ENCODE results near the gene AZIN2.

The AZIN2 gene

GRCh38 chr1:33151116-33151515 is 70.2 kb downstream of the AZIN2 start:
- peaks cover 7% of the 10 kb centered on the region for H3K4me1 ChIP-seq (ENCODE audit: control insufficient read depth, insufficient read depth, low read length)
- H3K4me3 ChIP-seq (ENCODE audit: low read length in 2 of 2): no peak overlapping the region
- no peaks in the 10 kb centered on the region for H3K9me3 ChIP-seq (ENCODE audit: control insufficient read depth in 2 of 2, low read length in 2 of 2)
- H3K27ac ChIP-seq (ENCODE audit: low read length): no peak overlapping the region
- peaks cover 9 to 11% of the 10 kb centered on the region in 2 donors for H3K36me3 ChIP-seq (ENCODE audit: control insufficient read depth in 2 of 2, insufficient read depth in 2 of 2, low read length in 2 of 2)
- no peaks in the 10 kb centered on the region for H3K27me3 ChIP-seq (ENCODE audit: control insufficient read depth in 1 of 2, insufficient read depth in 2 of 2, low read length in 2 of 2)
- H3K9ac ChIP-seq (ENCODE audit: low read length in 2 of 2): no peak overlapping the region

- no peaks in the 10 kb centered on the region for H3K27me3 ChIP-seq (ENCODE audit: control insufficient read depth in 1 of 2, insufficient read depth in 2 of 2, low read length in 2 of 2)
- H3K9ac ChIP-seq (ENCODE audit: low read length in 2 of 2): no peak overlapping the region
- H3K4me3 ChIP-seq (ENCODE audit: low read length in 2 of 2): no peak overlapping the region
- H3K36me3 ChIP-seq (ENCODE audit: control insufficient read depth in 2 of 2, insufficient read depth in 2 of 2, low read length in 2 of 2): peaks cover under 1 to 6% of the 10 kb centered on the region in 2 donors
- no peaks in the 10 kb centered on the region for H3K9me3 ChIP-seq (ENCODE audit: control insufficient read depth in 2 of 2, low read length in 2 of 2)
- no peak overlapping the region for H3K27ac ChIP-seq (ENCODE audit: low read length)
- peaks cover 10% of the 10 kb centered on the region for H3K4me1 ChIP-seq (ENCODE audit: control insufficient read depth, insufficient read depth, low read length)
These were observed 71.9 kb downstream of the AZIN2 start for GRCh38 chr1:33152685-33153432.

- no peak overlapping the region for H3K4me3 ChIP-seq (ENCODE audit: low read length in 2 of 2)
- H3K9me3 ChIP-seq (ENCODE audit: control insufficient read depth in 2 of 2, low read length in 2 of 2): no peaks in the 10 kb centered on the region
- H3K27ac ChIP-seq (ENCODE audit: low read length): no peak overlapping the region
- H3K4me1 ChIP-seq (ENCODE audit: control insufficient read depth, insufficient read depth, low read length): peaks cover 10% of the 10 kb centered on the region
- H3K9ac ChIP-seq (ENCODE audit: low read length in 2 of 2): no peak overlapping the region
- peaks cover 5 to 6% of the 10 kb centered on the region in 2 donors for H3K36me3 ChIP-seq (ENCODE audit: control insufficient read depth in 2 of 2, insufficient read depth in 2 of 2, low read length in 2 of 2)
- no peaks in the 10 kb centered on the region for H3K27me3 ChIP-seq (ENCODE audit: control insufficient read depth in 1 of 2, insufficient read depth in 2 of 2, low read length in 2 of 2)
These were observed 72.7 kb downstream of the AZIN2 start for GRCh38 chr1:33153650-33154049.

GRCh38 chr1:33155877-33156538 is 75.1 kb downstream of the AZIN2 start:
- no peak overlapping the region for H3K4me3 ChIP-seq (ENCODE audit: low read length in 2 of 2)
- no peak overlapping the region for H3K9ac ChIP-seq (ENCODE audit: low read length in 2 of 2)
- no peaks in the 10 kb centered on the region for H3K27me3 ChIP-seq (ENCODE audit: control insufficient read depth in 1 of 2, insufficient read depth in 2 of 2, low read length in 2 of 2)
- peaks cover 10% of the 10 kb centered on the region for H3K4me1 ChIP-seq (ENCODE audit: control insufficient read depth, insufficient read depth, low read length)
- no peak overlapping the region for H3K27ac ChIP-seq (ENCODE audit: low read length)
- peaks cover 5 to 10% of the 10 kb centered on the region in 2 donors for H3K36me3 ChIP-seq (ENCODE audit: control insufficient read depth in 2 of 2, insufficient read depth in 2 of 2, low read length in 2 of 2)
- H3K9me3 ChIP-seq (ENCODE audit: control insufficient read depth in 2 of 2, low read length in 2 of 2): no peaks in the 10 kb centered on the region

- H3K36me3 ChIP-seq (ENCODE audit: control insufficient read depth in 2 of 2, insufficient read depth in 2 of 2, low read length in 2 of 2): peaks cover 5 to 10% of the 10 kb centered on the region in 2 donors
- no peaks in the 10 kb centered on the region for H3K9me3 ChIP-seq (ENCODE audit: control insufficient read depth in 2 of 2, low read length in 2 of 2)
- H3K4me1 ChIP-seq (ENCODE audit: control insufficient read depth, insufficient read depth, low read length): peaks cover 19% of the 10 kb centered on the region
- no peak overlapping the region for H3K9ac ChIP-seq (ENCODE audit: low read length in 2 of 2)
- H3K27ac ChIP-seq (ENCODE audit: low read length): no peak overlapping the region
- H3K27me3 ChIP-seq (ENCODE audit: control insufficient read depth in 1 of 2, insufficient read depth in 2 of 2, low read length in 2 of 2): no peaks in the 10 kb centered on the region
- no peak overlapping the region for H3K4me3 ChIP-seq (ENCODE audit: low read length in 2 of 2)
These were observed 76.2 kb downstream of the AZIN2 start for GRCh38 chr1:33157131-33157530.

GRCh38 chr1:33158366-33158765 is 77.4 kb downstream of the AZIN2 start:
- H3K9me3 ChIP-seq (ENCODE audit: control insufficient read depth in 2 of 2, low read length in 2 of 2): no peaks in the 10 kb centered on the region
- no peaks in the 10 kb centered on the region for H3K27me3 ChIP-seq (ENCODE audit: control insufficient read depth in 1 of 2, insufficient read depth in 2 of 2, low read length in 2 of 2)
- no peak overlapping the region for H3K27ac ChIP-seq (ENCODE audit: low read length)
- H3K9ac ChIP-seq (ENCODE audit: low read length in 2 of 2): no peak overlapping the region
- H3K36me3 ChIP-seq (ENCODE audit: control insufficient read depth in 2 of 2, insufficient read depth in 2 of 2, low read length in 2 of 2): peaks cover 5 to 10% of the 10 kb centered on the region in 2 donors
- no peak overlapping the region for H3K4me3 ChIP-seq (ENCODE audit: low read length in 2 of 2)
- peaks cover 17% of the 10 kb centered on the region for H3K4me1 ChIP-seq (ENCODE audit: control insufficient read depth, insufficient read depth, low read length)

GRCh38 chr1:33159577-33159976 is 78.6 kb downstream of the AZIN2 start:
- H3K4me3 ChIP-seq (ENCODE audit: low read length in 2 of 2): no peak overlapping the region
- H3K4me1 ChIP-seq (ENCODE audit: control insufficient read depth, insufficient read depth, low read length): peaks cover 13% of the 10 kb centered on the region
- no peak overlapping the region for H3K9ac ChIP-seq (ENCODE audit: low read length in 2 of 2)
- H3K27me3 ChIP-seq (ENCODE audit: control insufficient read depth in 1 of 2, insufficient read depth in 2 of 2, low read length in 2 of 2): no peaks in the 10 kb centered on the region
- H3K36me3 ChIP-seq (ENCODE audit: control insufficient read depth in 2 of 2, insufficient read depth in 2 of 2, low read length in 2 of 2): peaks cover 5 to 12% of the 10 kb centered on the region in 2 donors
- no peaks in the 10 kb centered on the region for H3K9me3 ChIP-seq (ENCODE audit: control insufficient read depth in 2 of 2, low read length in 2 of 2)
- H3K27ac ChIP-seq (ENCODE audit: low read length): no peak overlapping the region

- Histone ChIP-seq H3K27ac (ENCODE audit: low read length) (no peak overlapping the region), H3K36me3 (ENCODE audit: control insufficient read depth in 2 of 2, insufficient read depth in 2 of 2, low read length in 2 of 2) (peaks cover 5 to 12% of the 10 kb centered on the region in 2 donors), H3K4me3 (ENCODE audit: low read length in 2 of 2) (peak overlapping the region in 1 of 2 donors; percentile 49), H3K9me3 (ENCODE audit: control insufficient read depth in 2 of 2, low read length in 2 of 2) (no peaks in the 10 kb centered on the region), H3K27me3 (ENCODE audit: control insufficient read depth in 1 of 2, insufficient read depth in 2 of 2, low read length in 2 of 2) (no peaks in the 10 kb centered on the region), H3K4me1 (ENCODE audit: control insufficient read depth, insufficient read depth, low read length) (peaks cover 12% of the 10 kb centered on the region), H3K9ac (ENCODE audit: low read length in 2 of 2) (peak overlapping the region; percentile 35 to 51)
These were observed 80.2 kb downstream of the AZIN2 start for GRCh38 chr1:33161061-33161681.

GRCh38 chr1:33162141-33162540 is 81.2 kb downstream of the AZIN2 start:
- no peak overlapping the region for H3K27ac ChIP-seq (ENCODE audit: low read length)
- H3K4me1 ChIP-seq (ENCODE audit: control insufficient read depth, insufficient read depth, low read length): peaks cover 9% of the 10 kb centered on the region
- peaks cover 5 to 11% of the 10 kb centered on the region in 2 donors for H3K36me3 ChIP-seq (ENCODE audit: control insufficient read depth in 2 of 2, insufficient read depth in 2 of 2, low read length in 2 of 2)
- no peak overlapping the region for H3K9ac ChIP-seq (ENCODE audit: low read length in 2 of 2)
- no peaks in the 10 kb centered on the region for H3K9me3 ChIP-seq (ENCODE audit: control insufficient read depth in 2 of 2, low read length in 2 of 2)
- H3K4me3 ChIP-seq (ENCODE audit: low read length in 2 of 2): no peak overlapping the region
- no peaks in the 10 kb centered on the region for H3K27me3 ChIP-seq (ENCODE audit: control insufficient read depth in 1 of 2, insufficient read depth in 2 of 2, low read length in 2 of 2)

GRCh38 chr1:33163621-33164519 is 82.9 kb downstream of the AZIN2 start:
- H3K9ac ChIP-seq (ENCODE audit: low read length in 2 of 2): no peak overlapping the region
- no peaks in the 10 kb centered on the region for H3K27me3 ChIP-seq (ENCODE audit: control insufficient read depth in 1 of 2, insufficient read depth in 2 of 2, low read length in 2 of 2)
- peaks cover 0 to 14% of the 10 kb centered on the region in 2 donors for H3K36me3 ChIP-seq (ENCODE audit: control insufficient read depth in 2 of 2, insufficient read depth in 2 of 2, low read length in 2 of 2)
- peaks cover 9% of the 10 kb centered on the region for H3K4me1 ChIP-seq (ENCODE audit: control insufficient read depth, insufficient read depth, low read length)
- no peak overlapping the region for H3K27ac ChIP-seq (ENCODE audit: low read length)
- peaks cover 0 to 3% of the 10 kb centered on the region in 2 donors for H3K9me3 ChIP-seq (ENCODE audit: control insufficient read depth in 2 of 2, low read length in 2 of 2)
- H3K4me3 ChIP-seq (ENCODE audit: low read length in 2 of 2): no peak overlapping the region
